Vagina (tissue), 2 donors: ENCODE measurements around the gene TTC34. TPM values are rescaled to one million over a fixed set of nuclear protein-coding genes. Genes with fewer than 3 reads are reported as not detected.

Experiments used
- DNase-seq, 2 donors: peaks; one replicate each; pipeline ENCODE4 v3.0.0-alpha.2; 2017; ENCODE audit errors: extremely low spot score in 2 of 2
- H3K27ac ChIP-seq: fragments of 200-600 bp; sonication (generic); one replicate; pipeline ENCODE4 v1.5.1; 2019
- H3K27me3 ChIP-seq: fragments of 200-600 bp; sonication (generic); one replicate; pipeline ENCODE4 v1.5.1; 2019
- H3K36me3 ChIP-seq, 2 donors: fragments of 200-600 bp; sonication (generic); one replicate each; pipeline ENCODE4 v1.5.1; 2017 to 2019
- H3K4me1 ChIP-seq: fragments of 200-600 bp; sonication (generic); one replicate; pipeline ENCODE4 v1.5.1; 2019
- H3K4me3 ChIP-seq, 2 donors: fragments of 200-600 bp; sonication (generic); 1 replicate in 1 of 2; 2 replicates in 1 of 2; pipeline ENCODE4 v1.5.1; 2016 to 2019
- H3K9me3 ChIP-seq: fragments of 200-600 bp; sonication (generic); one replicate; pipeline ENCODE4 v1.5.1; 2019
- CTCF ChIP-seq, 3 experiments: fragments of 450-650 bp in 2 of 3; fragments of 200-600 bp in 1 of 3; sonication (generic) in 1 of 3; IDR thresholded peaks; one replicate each; pipeline ENCODE4 v1.5.1; 2017 to 2019; ENCODE audit warnings: antibody characterized with exemption in 3 of 3, mild to moderate bottlenecking in 2 of 3, moderate library complexity in 2 of 3
- POLR2A ChIP-seq, 2 donors: fragments of 450-650 bp; IDR thresholded peaks; one replicate each; pipeline ENCODE4 v1.6.1; 2017; ENCODE audit warnings: antibody characterized with exemption in 2 of 2, mild to moderate bottlenecking in 2 of 2, moderate library complexity in 2 of 2
- POLR2AphosphoS5 ChIP-seq, 2 donors: sonication (generic); formaldehyde crosslinking; IDR thresholded peaks; one replicate each; pipeline ENCODE4 v1.9.0; 2017; ENCODE audit warnings: antibody characterized with exemption in 2 of 2, mild to moderate bottlenecking in 2 of 2, low read depth in 1 of 2; ENCODE audit not compliant: insufficient read depth in 1 of 2
- intact Hi-C: fragments of 100-400 bp; cut with DNase I; formaldehyde crosslinking; loops from one replicate; pipeline ENCODE4 v1.15.1; 2023
- total RNA-seq: library from RNA; depleted of rRNA; stranded (reverse); fragments of >200 nt; gene quantifications from one replicate; pipeline ENCODE4 v1.2.3, GENCODE V29; 2016

TTC34 gene
- total RNA-seq, 1 donor from 2014 or later: under 0.01 TPM

DNA sequence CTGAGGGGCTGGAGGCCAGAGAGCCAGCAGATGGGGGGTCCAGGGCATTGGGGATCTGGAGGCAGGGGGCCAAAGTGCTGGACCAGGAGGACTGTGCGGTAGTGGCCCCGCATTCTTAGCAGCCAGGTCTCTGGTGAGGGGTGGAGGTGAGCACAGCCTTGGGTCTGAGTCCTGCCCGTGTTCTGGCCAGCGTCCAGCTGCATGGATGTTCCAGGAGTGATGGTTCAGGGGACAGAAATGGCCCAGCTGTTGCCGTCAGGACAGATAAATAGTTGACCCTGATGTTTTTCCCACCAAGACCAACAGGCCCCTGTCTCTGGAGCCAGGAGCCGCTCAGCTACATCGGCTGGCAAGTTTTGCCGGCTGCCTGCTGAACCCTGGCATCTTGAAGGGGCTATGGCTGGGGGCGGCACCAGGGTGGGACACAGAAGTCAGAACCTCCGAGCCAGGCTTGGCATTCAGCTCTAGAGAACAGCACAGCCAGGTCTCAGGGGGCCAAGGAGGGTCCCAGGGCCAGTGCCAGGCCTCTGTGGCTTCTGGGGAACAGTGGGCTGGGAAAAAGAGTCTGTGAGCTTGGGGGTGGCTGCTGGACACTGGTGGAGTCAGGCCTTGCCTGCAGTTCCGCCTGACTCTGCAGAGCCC, 19.4 kb upstream of the TTC34 start:
- H3K36me3 ChIP-seq: no peaks in the 10 kb centered on the region
- no peaks in the 10 kb centered on the region for H3K27me3 ChIP-seq
- no peaks in the 10 kb centered on the region for H3K4me1 ChIP-seq
- H3K4me3 ChIP-seq: no peak overlapping the region
- intact Hi-C loops: no loop called here
- H3K27ac ChIP-seq: no peak overlapping the region
- DNase-seq: no peak
- TF ChIP-seq CTCF (IDR thresholded peaks at IDR 0.05) (no peak), POLR2AphosphoS5 (IDR thresholded peaks at IDR 0.05; ENCODE audit: insufficient read depth in 1 of 2, low read depth in 1 of 2) (no peak), POLR2A (IDR thresholded peaks at IDR 0.05) (no peak)
- H3K9me3 ChIP-seq: no peaks in the 10 kb centered on the region

GRCh38 chr1:2819831-2820730, 18.6 kb upstream of the TTC34 start:
- DNase-seq: no peak
- H3K36me3 ChIP-seq: no peaks in the 10 kb centered on the region
- no peaks in the 10 kb centered on the region for H3K9me3 ChIP-seq
- H3K27ac ChIP-seq: no peak overlapping the region
- H3K27me3 ChIP-seq: no peaks in the 10 kb centered on the region
- H3K4me1 ChIP-seq: no peaks in the 10 kb centered on the region
- TF ChIP-seq POLR2A (IDR thresholded peaks at IDR 0.05): no peak
- H3K4me3 ChIP-seq: no peak overlapping the region
- intact Hi-C loops: no loop called here

DNA sequence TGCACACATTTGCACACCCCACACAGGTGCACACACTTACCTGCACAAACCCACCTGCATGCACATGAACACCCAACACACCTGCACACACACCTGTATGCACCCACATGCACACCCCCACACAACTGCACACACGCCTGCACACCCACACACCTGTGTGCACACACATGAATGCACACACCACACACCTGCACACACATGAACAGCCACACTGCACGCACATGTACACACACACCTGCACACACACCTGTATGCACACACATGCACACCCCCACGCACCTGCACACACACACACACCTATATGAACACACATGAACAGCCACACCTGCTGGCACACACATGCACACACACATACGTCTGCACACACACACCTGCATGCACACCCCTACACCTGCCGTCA, 17.9 kb upstream of the TTC34 start:
- no peaks in the 10 kb centered on the region for H3K9me3 ChIP-seq
- no peaks in the 10 kb centered on the region for H3K4me1 ChIP-seq
- H3K27ac ChIP-seq: no peak overlapping the region
- intact Hi-C loops: no loop called here
- TF ChIP-seq POLR2A (IDR thresholded peaks at IDR 0.05): no peak
- no peak for TF ChIP-seq CTCF (IDR thresholded peaks at IDR 0.05)
- no peak for TF ChIP-seq POLR2AphosphoS5 (IDR thresholded peaks at IDR 0.05; ENCODE audit: insufficient read depth in 1 of 2, low read depth in 1 of 2)
- no peak for DNase-seq
- no peaks in the 10 kb centered on the region for H3K36me3 ChIP-seq
- H3K4me3 ChIP-seq: no peak overlapping the region
- no peaks in the 10 kb centered on the region for H3K27me3 ChIP-seq

- Histone ChIP-seq H3K36me3 (no peaks in the 10 kb centered on the region), H3K27ac (no peak overlapping the region), H3K4me3 (no peak overlapping the region), H3K4me1 (no peaks in the 10 kb centered on the region), H3K9me3 (no peaks in the 10 kb centered on the region), H3K27me3 (no peaks in the 10 kb centered on the region)
- DNase-seq: no peak
- intact Hi-C loops: no loop called here
- TF ChIP-seq POLR2AphosphoS5 (IDR thresholded peaks at IDR 0.05; ENCODE audit: insufficient read depth in 1 of 2, low read depth in 1 of 2) (no peak), CTCF (IDR thresholded peaks at IDR 0.05) (no peak), POLR2A (IDR thresholded peaks at IDR 0.05) (no peak)
Observed at GRCh38 chr1:2817784-2818564, 16.5 kb upstream of the TTC34 start.

DNA sequence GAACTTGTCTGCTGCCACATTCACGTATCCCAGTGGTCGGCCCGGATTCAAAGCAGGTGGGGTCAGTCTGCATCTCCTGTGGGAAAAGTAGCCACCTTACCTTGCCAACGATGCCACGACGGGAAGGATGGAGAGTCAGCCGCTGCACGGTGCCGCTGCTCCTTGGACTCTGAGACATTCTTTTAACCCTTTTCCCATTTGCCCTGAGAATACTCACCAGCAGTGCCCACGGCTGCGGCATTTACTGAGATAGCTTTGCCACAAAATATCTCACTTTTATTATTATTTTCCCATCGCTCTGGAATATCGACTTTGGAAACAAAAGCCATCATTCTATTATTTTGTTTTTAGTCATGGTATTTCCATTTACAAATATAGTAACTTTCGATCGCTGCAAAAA, 15.3 kb upstream of the TTC34 start:
- DNase-seq: no peak
- H3K4me1 ChIP-seq: no peaks in the 10 kb centered on the region
- intact Hi-C loops: no loop called here
- H3K9me3 ChIP-seq: no peaks in the 10 kb centered on the region
- TF ChIP-seq POLR2A (IDR thresholded peaks at IDR 0.05): no peak
- no peak for TF ChIP-seq CTCF (IDR thresholded peaks at IDR 0.05)
- no peak for TF ChIP-seq POLR2AphosphoS5 (IDR thresholded peaks at IDR 0.05; ENCODE audit: insufficient read depth in 1 of 2, low read depth in 1 of 2)
- H3K36me3 ChIP-seq: no peaks in the 10 kb centered on the region
- H3K27me3 ChIP-seq: no peaks in the 10 kb centered on the region
- H3K27ac ChIP-seq: no peak overlapping the region
- no peak overlapping the region for H3K4me3 ChIP-seq
